ENCODE data around the gene GLTPD2. TPM values are rescaled to one million over a fixed set of nuclear protein-coding genes. Genes with fewer than 3 reads are reported as not detected.

Gene GLTPD2
- total RNA-seq, 2 experiments from 2014 or later = not detected

DNA sequence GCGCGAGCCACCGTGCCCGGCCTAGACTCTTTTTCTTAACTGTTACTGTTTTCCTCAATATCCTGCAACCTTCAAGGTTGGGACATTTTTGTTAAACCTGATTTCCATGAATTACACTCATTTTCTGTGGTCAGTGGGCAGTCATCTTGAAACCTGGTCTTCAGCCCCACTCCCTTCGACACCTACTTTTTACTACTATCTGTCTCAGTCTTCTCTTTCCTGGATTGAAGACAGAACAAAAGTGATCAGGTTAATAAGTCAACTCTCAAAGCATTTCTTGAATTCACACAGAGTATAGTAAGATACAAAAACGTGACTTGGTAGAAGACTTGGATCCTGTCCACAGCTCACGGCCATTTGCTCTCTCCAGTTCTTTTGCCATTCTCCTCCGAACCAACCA lies 50.5 kb downstream of the GLTPD2 start:
- H3K27me3 Mint-ChIP-seq = no peaks in the 10 kb centered on the region
- POLR2A ChIA-PET = interaction anchor here (1.2 kb wide), 1 partner anchor 19 kb away, joined by 4 read pairs; no protein-coding TSS in a partner anchor
- H3K27ac Mint-ChIP-seq = no peak overlapping the region
- no peak for DNase-seq
- H3K36me3 Mint-ChIP-seq (ENCODE audit: low read depth) = peaks cover 15% of the 10 kb centered on the region
- no peak overlapping the region for H3K4me3 Mint-ChIP-seq
- H3K4me1 Mint-ChIP-seq = peaks cover 61% of the 10 kb centered on the region
- no peaks in the 10 kb centered on the region for H3K9me3 Mint-ChIP-seq
- CTCF ChIA-PET = no interaction called here

Other genes starting within 250 kb of the GLTPD2 start
- 10 to 100 TPM; 36.7 to 37.7 TPM for gene MYBBP1A, start 233.6 kb upstream of the GLTPD2 start, total RNA-seq
- gene GGT6, start 228.4 kb upstream of the GLTPD2 start, total RNA-seq = not detected
- gene SMTNL2, start 204.4 kb upstream of the GLTPD2 start, total RNA-seq = not detected
- gene ALOX15, start 147.3 kb upstream of the GLTPD2 start, total RNA-seq = not detected
- 10 to 100 TPM; 67.7 to 69.2 TPM for gene PELP1, start 84.8 kb upstream of the GLTPD2 start, total RNA-seq
- 100 to 1,000 TPM; 372 to 378 TPM for gene ARRB2, start 78.3 kb upstream of the GLTPD2 start, total RNA-seq
- gene MED11, start 57.5 kb upstream of the GLTPD2 start, total RNA-seq = 10 to 100 TPM; 24.6 to 25.3 TPM
- under 1 TPM in 1 of 2 experiments, not detected in 1; 0.10 TPM for gene ZMYND15, start 49.1 kb upstream of the GLTPD2 start, total RNA-seq
- gene CXCL16, start 49.0 kb upstream of the GLTPD2 start, total RNA-seq = 1 to 10 TPM; 2.2 to 2.6 TPM
- under 1 TPM in 1 of 2 experiments, not detected in 1; 0.35 TPM for gene TM4SF5, start 17.1 kb upstream of the GLTPD2 start, total RNA-seq
- under 1 TPM in 1 of 2 experiments, not detected in 1; 0.40 TPM for gene VMO1, start 2.6 kb upstream of the GLTPD2 start, total RNA-seq
- gene PSMB6, start 7.2 kb downstream of the GLTPD2 start, total RNA-seq = 100 to 1,000 TPM; 118 to 121 TPM
- 10 to 100 TPM; 17.4 to 20.7 TPM for gene PLD2, start 18.2 kb downstream of the GLTPD2 start, total RNA-seq
- 100 to 1,000 TPM; 107 to 109 TPM for gene MINK1, start 44.4 kb downstream of the GLTPD2 start, total RNA-seq
- under 1 TPM; 0.58 to 0.98 TPM for gene C17orf107, start 110.6 kb downstream of the GLTPD2 start, total RNA-seq
- gene CHRNE, start 114.1 kb downstream of the GLTPD2 start, total RNA-seq = under 1 TPM; 0.33 to 0.43 TPM
- gene GP1BA, start 143.3 kb downstream of the GLTPD2 start, total RNA-seq = not detected
- 10 to 100 TPM; 62.8 to 71.0 TPM for gene SLC25A11, start 151.1 kb downstream of the GLTPD2 start, total RNA-seq
- 100 to 1,000 TPM; 249 to 261 TPM for gene RNF167, start 151.3 kb downstream of the GLTPD2 start, total RNA-seq
- gene PFN1, start 159.6 kb downstream of the GLTPD2 start, total RNA-seq = 1,000 to 10,000 TPM; 2,149 to 2,220 TPM
- gene ENO3, start 162.2 kb downstream of the GLTPD2 start, total RNA-seq = 10 to 100 TPM; 26.8 to 33.0 TPM
- gene SPAG7, start 178.9 kb downstream of the GLTPD2 start, total RNA-seq = 10 to 100 TPM; 53.0 to 58.2 TPM
- 10 to 100 TPM; 73.2 to 80.1 TPM for gene CAMTA2, start 198.7 kb downstream of the GLTPD2 start, total RNA-seq
- gene INCA1, start 208.6 kb downstream of the GLTPD2 start, total RNA-seq = under 1 TPM in 1 of 2 experiments, not detected in 1; 0.25 TPM
- 10 to 100 TPM; 37.4 to 38.5 TPM for gene KIF1C, start 209.0 kb downstream of the GLTPD2 start, total RNA-seq
- gene SLC52A1, start 246.5 kb downstream of the GLTPD2 start, total RNA-seq = under 1 TPM; 0.65 to 0.68 TPM

Data from activated CD4-positive, alpha-beta memory T cell treated with anti-CD3 and anti-CD28 coated beads, Interleukin-2, amount 10 ng/mL, durations not matched to agents 7 days and 5 days (primary cell).